Measurements from ENCODE around the gene KRT12.

KRT12 gene

GRCh38 chr17:40866838-40867237 lies at the start of gene KRT12:
Gene KRT12 (minus strand): TSS chr17:40867223. CDS start chr17:40867186, 37 bp downstream.
- DNase-seq (ENCODE audit: low spot score), result no peak

- DNase-seq (ENCODE audit: low spot score), result no peak
Measured at GRCh38 chr17:40916366-40916765, 49.3 kb upstream of the KRT12 start.

GRCh38 chr17:40915721-40916256 lies 48.8 kb upstream of the KRT12 start:
- peak; percentile 36 for DNase-seq (ENCODE audit: low spot score)

GRCh38 chr17:40915199-40915661 lies 48.2 kb upstream of the KRT12 start:
- DNase-seq (ENCODE audit: low spot score), result peak; percentile 61

GRCh38 chr17:40914075-40914855 lies 47.2 kb upstream of the KRT12 start:
- DNase-seq (ENCODE audit: low spot score), result no peak

GRCh38 chr17:40912486-40913210 lies 45.6 kb upstream of the KRT12 start:
- DNase-seq (ENCODE audit: low spot score), result no peak

- no peak for DNase-seq (ENCODE audit: low spot score)
Measured at GRCh38 chr17:40910441-40910841, 43.4 kb upstream of the KRT12 start.

- peak; percentile 26 for DNase-seq (ENCODE audit: low spot score)
Measured at GRCh38 chr17:40909755-40910154, 42.7 kb upstream of the KRT12 start.

- peak; percentile 83 for DNase-seq (ENCODE audit: low spot score)
Measured at GRCh38 chr17:40909351-40909750, 42.3 kb upstream of the KRT12 start.

GRCh38 chr17:40906613-40907012 lies 39.6 kb upstream of the KRT12 start:
- no peak for DNase-seq (ENCODE audit: low spot score)

GRCh38 chr17:40905370-40905769 lies 38.3 kb upstream of the KRT12 start:
- DNase-seq (ENCODE audit: low spot score), result no peak

GRCh38 chr17:40903129-40903847 lies 36.3 kb upstream of the KRT12 start:
- DNase-seq (ENCODE audit: low spot score), result no peak

GRCh38 chr17:40902498-40902897 lies 35.5 kb upstream of the KRT12 start:
- DNase-seq (ENCODE audit: low spot score), result no peak

GRCh38 chr17:40901981-40902474 lies 35.0 kb upstream of the KRT12 start:
- DNase-seq (ENCODE audit: low spot score), result peak; percentile 17

GRCh38 chr17:40900809-40901356 lies 33.9 kb upstream of the KRT12 start:
- no peak for DNase-seq (ENCODE audit: low spot score)

GRCh38 chr17:40896916-40897455 lies 30.0 kb upstream of the KRT12 start:
- no peak for DNase-seq (ENCODE audit: low spot score)

- DNase-seq (ENCODE audit: low spot score), result no peak
Measured at GRCh38 chr17:40895106-40895730, 28.2 kb upstream of the KRT12 start.

- no peak for DNase-seq (ENCODE audit: low spot score)
Measured at GRCh38 chr17:40888196-40888720, 21.2 kb upstream of the KRT12 start.

GRCh38 chr17:40886090-40886489 lies 19.1 kb upstream of the KRT12 start:
- no peak for DNase-seq (ENCODE audit: low spot score)

GRCh38 chr17:40884708-40885512 lies 17.9 kb upstream of the KRT12 start, which contains the start of gene KRT20:
Gene KRT20 (minus strand): TSS chr17:40885242. CDS start chr17:40885185, 57 bp downstream.
- DNase-seq (ENCODE audit: low spot score), result no peak
